Measurements from ENCODE around the gene SPG11.
A peak's percentile ranks its signal among the peaks of the same experiment; 100 is the strongest.

SPG11 gene

DNA sequence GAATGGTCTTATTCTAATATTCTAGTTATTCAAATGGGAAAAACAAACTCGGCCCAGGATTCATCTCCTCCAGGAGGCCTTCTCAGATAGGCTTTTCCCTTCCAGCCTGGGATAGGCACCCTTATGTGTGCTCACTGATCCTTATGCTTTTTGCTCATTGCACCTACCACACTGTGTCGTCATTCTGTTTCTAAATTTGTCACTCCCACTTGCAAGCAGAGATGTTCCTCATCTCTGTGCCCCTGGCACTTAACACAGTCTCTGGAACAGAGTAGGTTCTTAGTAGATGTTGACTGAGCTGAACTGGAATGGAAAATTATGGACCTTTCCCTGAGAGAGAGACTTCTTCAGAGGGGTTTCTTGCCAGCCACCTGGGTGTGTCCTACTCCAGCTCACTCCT lies 18.7 kb upstream of the SPG11 start:
- H3K4me3 ChIP-seq (ENCODE audit: low read length), result no peak overlapping the region
- no peak for DNase-seq (ENCODE audit: low read depth, low spot score)

DNA sequence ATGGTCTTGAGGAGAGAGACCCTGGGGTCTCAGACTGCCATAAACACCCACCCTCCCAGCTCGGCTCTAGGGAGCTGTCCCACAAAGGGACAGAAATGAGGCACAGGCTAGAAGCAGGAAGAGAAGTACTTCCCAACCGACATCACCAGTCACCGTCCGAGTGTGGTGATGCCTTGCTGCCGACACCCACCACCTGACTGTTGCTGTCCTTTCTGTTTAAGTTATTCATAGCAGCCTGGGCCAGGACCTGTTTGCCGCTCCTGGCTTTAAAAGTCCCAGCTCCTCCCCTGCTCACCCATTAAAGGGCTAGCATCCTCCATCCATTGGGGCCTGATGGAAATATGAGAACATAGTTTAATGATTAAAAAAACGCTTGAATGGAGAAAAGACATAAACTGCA lies 13.2 kb upstream of the SPG11 start:
- DNase-seq (ENCODE audit: low read depth, low spot score), result no peak
- no peak overlapping the region for H3K4me3 ChIP-seq (ENCODE audit: low read length)

DNA sequence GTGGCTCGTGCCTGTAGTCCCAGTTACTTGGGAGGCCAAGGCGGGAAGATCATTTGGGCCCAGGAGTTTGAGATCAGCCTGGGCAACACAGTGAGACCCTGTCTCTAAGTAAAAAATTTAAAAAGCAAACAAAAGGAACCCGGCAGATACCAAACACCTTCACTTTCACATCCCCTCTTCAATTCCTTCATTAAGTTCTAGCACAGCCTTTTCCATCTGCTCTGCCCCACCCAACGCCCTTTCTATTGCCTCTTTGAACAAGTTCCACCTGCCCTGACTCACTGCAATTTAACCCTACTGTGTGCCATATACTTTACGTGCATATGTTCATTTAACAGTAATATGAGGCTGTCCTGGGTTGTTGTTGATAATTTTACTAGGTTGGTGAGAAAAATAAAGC lies 12.4 kb upstream of the SPG11 start:
- H3K4me3 ChIP-seq (ENCODE audit: low read length), result no peak overlapping the region

DNA sequence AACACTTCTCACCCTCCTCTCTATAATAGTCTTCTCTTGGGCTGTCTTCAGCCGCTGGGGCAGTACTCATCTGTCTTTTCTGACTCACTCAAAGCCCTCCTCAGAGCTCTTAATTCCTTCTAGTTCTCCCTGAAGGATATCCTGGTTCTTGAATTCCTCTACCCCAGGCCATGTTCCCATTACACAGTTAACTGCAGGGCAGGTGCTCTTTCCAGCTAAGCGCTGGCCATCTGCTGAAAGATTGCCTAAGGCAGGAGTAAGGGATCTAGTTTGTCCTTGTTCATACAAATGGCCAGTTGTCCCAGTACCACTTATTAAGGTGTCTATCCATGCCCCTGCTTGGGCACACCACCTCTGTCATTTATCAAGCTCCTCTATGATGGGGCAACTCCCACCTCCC lies 10.2 kb upstream of the SPG11 start:
- no peak for DNase-seq (ENCODE audit: low read depth, low spot score)
- no peak overlapping the region for H3K4me3 ChIP-seq (ENCODE audit: low read length)

More for the DNA sequence above, 12.4 kb upstream of the SPG11 start:
- no peak for DNase-seq (ENCODE audit: low read depth, low spot score)

DNA sequence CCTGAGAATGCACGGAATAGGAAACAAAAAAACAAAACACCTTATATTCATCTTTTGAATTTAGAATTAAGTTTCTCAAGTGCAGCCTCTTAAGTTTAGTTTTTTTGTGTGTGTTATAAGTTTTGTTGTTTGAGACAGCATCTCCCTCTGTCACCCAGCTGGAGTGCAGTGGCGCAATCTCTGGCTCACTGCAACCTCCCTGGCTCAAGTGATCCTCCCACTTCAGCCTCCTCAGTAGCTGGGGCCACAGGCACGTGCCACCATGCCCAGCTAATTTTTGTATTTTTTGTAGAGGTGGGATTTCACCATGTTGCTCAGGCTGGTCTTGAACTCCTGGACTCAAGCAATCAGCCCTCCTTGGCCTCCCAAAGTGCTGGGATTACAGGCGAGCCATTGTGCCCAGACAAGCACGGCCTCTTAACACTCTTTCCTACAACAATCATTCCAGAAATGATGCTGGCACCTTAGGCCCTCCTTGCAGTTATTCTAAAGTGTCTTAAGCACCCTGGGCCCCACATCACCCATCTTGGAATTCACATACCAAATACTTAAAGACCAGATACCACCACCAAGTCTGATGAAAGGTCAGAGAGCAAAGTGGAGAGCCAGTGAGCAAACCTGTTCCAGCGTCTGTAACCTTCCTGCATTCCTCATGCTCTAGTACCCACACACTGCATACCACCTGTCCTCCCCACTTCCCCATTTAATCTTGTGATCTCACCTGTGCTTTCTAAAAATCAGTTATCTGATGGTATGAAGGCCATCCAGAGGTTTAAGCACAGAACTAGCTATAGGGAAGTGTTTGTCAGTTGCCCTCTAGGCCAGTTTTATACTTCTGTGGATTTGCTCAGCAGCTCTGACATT lies 6.9 kb upstream of the SPG11 start:
- H3K4me3 ChIP-seq (ENCODE audit: low read length), result no peak overlapping the region
- no peak for DNase-seq (ENCODE audit: low read depth, low spot score)

DNA sequence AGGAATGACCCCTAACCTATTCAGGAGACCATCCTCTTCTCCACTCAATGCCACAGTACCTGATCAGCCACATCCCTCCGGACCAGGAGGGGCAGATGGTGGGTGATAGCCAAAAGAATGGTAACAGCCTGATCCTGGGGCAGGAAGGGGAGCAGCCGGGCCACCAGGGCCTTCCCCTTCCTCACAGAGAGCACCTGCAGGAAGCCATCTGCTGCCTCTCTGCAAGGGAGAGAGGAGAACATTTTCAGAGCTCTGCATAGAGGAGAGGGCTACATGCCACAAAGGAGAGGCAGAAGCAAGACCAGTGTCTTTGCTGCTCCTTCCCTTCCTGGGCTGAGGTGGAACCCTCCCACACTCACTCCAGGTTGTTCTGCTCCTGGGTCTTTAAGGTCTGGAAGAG lies 5.5 kb upstream of the SPG11 start:
- DNase-seq (ENCODE audit: low read depth, low spot score), result no peak
- no peak overlapping the region for H3K4me3 ChIP-seq (ENCODE audit: low read length)

DNA sequence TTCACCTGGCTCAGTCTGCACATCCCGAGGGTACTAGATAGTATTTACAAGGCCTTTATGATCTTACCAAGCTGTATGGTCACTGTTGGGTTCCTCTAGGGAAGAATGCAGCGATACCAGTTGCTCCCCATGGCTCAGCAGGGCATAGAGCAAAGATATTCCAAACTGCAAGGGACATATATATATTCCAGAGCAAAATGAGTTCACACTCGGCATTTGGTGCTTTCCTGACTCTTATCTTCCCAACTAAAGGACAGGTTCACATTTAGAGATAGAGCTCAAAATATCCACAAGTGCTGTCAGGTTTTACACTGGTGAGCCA lies 3.5 kb upstream of the SPG11 start:
- H3K4me3 ChIP-seq (ENCODE audit: low read length), result no peak overlapping the region
- DNase-seq (ENCODE audit: low read depth, low spot score), result no peak

DNA sequence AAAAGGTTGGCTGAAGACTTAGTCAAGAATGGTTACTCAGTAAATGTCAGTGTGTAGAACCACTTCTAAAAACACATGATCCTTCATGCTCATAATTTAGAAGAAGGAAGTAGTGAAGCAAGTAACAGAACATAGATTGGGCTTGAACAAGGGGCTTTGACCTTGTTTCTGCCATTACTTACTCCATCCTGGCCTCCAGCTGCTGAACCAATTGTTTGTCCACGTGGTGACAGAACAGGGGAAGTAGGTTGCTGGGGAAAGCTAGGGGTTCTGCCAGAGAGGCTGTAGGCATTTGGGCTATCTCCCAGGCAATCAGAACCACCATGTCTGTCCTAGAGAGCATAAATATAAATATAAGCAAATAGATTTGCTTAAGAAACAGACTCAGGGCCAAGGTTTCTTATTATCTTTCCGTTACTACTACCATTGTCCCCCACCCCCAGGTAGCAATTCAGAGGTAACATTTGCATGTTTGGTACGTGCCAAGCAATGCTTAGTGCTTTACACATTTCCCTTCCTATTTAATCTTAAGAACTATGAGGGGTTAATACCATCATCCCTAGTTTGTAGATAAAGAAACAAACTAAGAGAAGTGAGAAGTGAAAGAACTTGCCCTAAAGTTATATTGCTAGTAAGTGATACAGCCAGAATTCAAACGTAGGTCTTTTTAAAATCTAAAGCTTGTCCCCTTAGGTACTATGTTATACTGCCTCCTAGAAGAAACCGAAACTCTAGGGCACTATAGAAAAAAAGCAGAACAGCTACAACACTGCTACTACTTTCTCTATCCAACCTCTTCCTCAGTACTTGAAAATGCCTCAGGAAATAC lies 3.0 kb upstream of the SPG11 start:
- no peak for DNase-seq (ENCODE audit: low read depth, low spot score)
- H3K4me3 ChIP-seq (ENCODE audit: low read length), result no peak overlapping the region

DNA sequence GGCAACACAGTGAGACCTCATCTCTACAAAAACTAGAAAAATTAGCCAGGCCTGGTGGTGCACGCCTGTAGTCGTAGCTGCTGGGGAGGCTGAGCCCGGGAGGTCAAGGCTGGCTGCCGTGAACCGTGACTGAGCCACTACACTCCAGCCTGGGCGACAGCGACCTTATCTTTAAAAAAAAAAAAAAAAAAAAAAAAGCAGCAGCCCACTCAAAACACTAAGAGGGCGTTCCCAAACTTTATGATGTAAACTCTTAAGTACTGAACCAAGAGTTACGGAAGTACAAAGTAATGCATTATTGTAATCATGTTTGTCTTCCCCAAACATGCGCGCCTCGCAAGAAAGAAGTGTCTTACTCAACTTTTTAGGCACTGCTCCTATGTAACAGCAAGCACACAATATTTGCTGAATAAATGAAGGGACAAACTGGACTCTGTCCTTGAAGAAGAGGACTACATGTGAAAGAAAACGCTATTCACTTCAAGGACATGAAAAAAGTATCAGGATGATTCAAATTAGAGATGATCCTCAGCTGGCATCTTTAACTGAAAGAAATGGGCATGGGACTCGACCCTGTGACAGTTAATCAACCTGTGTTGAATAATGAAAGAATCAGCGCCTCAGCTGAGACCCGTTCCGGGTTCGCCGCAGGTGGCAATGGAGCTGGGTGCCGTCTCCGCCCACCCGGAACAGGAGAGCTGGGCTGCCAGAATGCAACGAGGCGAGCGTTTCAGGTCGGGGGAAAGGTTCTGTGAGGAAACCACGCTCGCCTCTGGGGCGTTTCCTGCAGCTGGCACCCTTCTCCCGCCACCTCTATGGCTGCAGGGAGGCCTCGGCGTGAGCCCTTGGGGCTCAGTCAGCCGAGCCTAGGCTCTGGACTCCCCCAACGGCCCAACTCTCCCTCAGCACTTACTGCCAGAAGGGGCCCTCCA lies 718 bp downstream of the SPG11 start:
- peak overlapping the region; percentile 86 for H3K4me3 ChIP-seq (ENCODE audit: low read length)
- DNase-seq (ENCODE audit: low read depth, low spot score), result peak; percentile 52

DNA sequence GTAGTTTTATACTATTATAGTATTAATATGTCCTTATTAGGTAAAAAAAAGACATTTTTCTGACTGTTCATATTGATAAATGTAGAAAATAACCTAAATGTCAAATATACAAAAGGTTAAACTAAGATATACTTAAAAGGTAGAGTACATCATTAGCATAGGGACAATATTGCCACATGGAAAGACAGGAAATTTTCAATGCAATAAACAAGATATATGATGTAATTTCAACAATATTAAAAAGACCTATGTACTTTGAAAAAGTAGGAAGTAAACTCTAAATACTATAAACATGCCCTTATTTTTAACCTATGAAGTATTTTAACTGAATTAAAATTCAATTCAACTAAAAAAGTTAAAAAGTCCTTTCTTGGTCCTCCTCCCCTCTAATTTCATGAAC lies 1.9 kb downstream of the SPG11 start:
- H3K4me3 ChIP-seq (ENCODE audit: low read length), result no peak overlapping the region
- DNase-seq (ENCODE audit: low read depth, low spot score), result no peak

DNA sequence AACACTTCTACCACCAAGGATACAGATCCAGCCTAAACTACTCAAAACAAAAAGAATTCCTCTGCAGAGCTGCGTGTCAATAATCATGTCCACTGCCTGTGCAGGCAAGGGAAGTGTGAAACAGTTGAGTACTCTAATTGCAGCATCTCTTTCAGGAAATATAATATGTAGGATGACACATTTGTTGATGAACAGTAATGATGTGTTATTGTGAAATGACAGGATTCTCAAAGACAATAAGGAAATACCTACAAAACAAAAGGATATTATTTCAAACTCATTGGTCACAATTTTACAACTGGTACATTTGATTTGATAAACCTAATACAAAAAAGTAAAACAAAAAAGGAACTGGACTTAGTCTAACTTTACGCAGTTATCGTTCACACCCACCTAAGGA lies 4.4 kb downstream of the SPG11 start:
- DNase-seq (ENCODE audit: low read depth, low spot score), result no peak
- no peak overlapping the region for H3K4me3 ChIP-seq (ENCODE audit: low read length)

DNA sequence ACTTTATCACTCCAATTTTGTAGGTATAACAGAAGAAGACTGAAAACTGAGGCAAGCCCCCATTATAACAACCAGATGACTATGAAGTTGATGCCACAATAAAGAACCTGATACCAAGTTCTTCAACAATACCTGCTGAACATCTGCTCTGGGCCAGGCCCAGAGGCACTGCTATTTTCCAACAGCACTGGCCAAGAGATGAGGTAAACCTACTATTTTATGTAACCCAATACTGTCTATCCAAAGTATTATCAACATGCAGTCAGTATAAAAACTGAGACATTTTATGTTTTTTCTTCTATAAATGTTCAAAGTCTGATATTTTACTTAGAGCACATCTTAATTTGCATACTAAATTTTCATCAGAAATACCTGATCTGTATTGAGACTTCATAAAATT lies 6.1 kb downstream of the SPG11 start:
- H3K4me3 ChIP-seq (ENCODE audit: low read length), result no peak overlapping the region
- no peak for DNase-seq (ENCODE audit: low read depth, low spot score)

DNA sequence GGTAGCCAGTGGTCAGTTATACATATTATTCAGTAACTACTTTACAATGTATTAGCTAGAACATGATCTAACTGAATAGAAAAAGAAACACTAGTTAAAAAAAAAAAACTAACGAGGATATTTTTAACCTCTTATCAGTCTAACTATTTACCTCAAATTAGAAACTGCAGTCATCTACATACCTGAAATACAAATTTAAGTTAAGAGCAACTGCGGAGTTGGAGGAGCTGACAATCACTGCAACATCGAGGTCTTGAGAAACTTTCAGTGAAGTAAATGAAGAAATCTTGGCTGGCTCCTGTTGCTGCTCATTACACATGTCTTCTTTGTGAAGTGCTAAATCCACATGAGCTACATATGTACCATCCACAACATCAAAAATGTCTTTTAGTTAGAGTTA lies 6.5 kb downstream of the SPG11 start:
- no peak overlapping the region for H3K4me3 ChIP-seq (ENCODE audit: low read length)
- no peak for DNase-seq (ENCODE audit: low read depth, low spot score)

DNA sequence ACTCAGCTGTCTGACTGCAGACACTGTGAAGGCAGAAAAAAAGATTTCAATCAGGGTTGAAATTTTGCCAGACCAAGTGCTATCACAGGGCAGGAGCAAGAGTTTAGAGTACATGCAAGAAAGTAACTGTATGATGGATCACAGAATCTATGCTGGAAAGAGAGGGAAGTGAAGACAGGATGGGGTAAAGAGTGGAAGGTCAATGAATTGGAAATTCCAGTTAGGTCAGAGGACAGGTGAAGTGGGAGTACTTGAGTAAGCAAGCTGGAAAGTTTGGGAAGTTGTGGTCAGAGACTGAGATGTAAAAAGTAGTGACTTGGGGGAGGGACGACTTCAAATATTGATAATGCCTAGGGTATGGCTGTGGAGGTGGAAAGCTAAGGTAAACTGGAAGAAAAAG lies 7.2 kb downstream of the SPG11 start:
- no peak for DNase-seq (ENCODE audit: low read depth, low spot score)
- H3K4me3 ChIP-seq (ENCODE audit: low read length), result no peak overlapping the region

DNA sequence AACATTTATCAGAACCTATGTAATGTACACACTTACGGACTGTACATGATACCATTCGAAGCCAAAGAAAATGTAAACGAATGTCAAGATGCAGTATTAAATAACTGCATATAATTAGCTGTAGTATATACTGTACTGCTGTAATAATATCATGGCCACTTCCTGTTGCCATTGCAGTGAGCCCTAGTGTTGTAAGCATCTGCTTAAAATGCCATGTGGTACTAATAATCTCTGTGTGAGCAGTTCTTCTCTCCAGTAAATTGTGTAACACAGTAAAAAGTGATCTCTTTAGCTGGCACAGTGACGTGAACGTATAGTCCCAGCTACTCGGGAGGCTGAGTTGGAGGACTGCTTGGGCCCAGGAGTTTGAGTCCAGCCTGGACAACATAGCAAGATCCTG lies 8.6 kb downstream of the SPG11 start:
- DNase-seq (ENCODE audit: low read depth, low spot score), result no peak
- H3K4me3 ChIP-seq (ENCODE audit: low read length), result no peak overlapping the region

DNA sequence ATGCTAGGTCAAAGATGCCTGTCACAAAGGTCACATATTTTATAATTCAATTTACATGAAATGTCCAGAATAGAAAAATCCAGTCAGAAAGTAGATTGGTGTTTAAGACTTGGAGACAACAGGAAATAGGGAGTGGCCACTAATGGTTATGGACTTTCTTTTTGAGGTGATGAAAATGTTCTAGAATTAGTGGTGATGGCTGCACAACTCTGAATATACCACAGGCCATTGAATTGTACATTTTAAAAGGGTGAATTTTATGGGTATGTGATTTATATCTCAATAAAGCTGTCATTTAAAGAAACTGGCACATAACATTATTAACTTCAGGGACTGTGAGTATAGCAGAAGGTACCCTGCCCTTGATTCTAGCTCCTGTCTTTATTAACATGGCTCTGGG lies 15.8 kb downstream of the SPG11 start:
- DNase-seq (ENCODE audit: low read depth, low spot score), result no peak
- no peak overlapping the region for H3K4me3 ChIP-seq (ENCODE audit: low read length)

DNA sequence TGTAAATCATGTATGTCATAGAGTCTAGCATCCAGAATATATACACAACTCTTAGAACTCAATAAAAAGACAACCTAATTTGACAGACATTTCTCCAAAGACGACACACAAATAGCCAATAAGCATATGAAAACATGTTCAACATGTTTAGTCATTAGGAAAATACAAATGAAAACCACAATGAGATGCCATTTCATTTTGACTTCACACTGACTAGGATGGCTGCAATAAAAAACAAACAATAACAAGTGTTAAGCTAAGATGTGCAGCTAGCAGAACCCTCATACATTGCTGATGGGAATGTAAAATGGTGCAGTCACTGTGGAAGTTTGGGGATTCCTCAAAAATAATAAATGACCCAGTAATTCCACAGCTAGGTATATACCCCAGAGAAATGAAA lies 16.4 kb downstream of the SPG11 start:
- no peak for DNase-seq (ENCODE audit: low read depth, low spot score)

DNA sequence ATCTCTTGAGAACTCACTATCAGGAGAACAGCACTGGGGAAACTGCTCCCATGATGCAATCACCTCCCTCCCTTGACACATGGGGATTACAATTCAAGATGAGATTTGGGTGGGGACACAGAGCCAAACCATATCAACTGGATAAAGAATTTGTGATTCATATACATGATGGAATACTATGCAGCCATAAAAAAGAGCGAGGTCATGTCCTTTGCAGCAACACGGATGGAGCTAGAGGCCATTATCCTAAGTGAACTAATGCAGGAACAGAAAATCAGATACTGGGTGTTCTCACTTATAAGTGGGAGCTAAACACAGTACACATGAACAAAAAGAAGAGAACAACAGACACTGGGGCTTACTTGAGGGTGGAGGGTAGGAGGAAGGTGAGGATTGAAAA lies 17.0 kb downstream of the SPG11 start:
- H3K4me3 ChIP-seq (ENCODE audit: low read length), result no peak overlapping the region

More for the DNA sequence above, 16.4 kb downstream of the SPG11 start:
- H3K4me3 ChIP-seq (ENCODE audit: low read length), result no peak overlapping the region

DNA sequence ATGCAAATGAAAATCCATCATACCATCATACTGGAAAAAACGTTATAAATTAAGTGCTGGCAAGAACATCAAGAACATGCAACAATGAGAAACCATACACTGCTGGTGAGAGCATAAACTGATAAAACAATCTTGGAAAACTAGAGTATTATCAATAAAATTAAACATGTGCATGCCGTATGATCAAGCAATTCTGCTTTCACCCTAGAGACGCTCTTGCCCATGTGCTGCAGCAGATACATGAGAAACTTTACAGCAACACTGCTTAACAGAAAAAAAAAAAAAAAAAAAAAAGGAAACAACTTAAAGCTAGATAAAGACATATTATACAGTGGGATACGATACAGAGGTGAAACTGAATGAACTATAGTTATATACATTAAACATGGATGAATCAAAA lies 21.8 kb downstream of the SPG11 start:
- DNase-seq (ENCODE audit: low read depth, low spot score), result no peak
- no peak overlapping the region for H3K4me3 ChIP-seq (ENCODE audit: low read length)

More for the DNA sequence above, 17.0 kb downstream of the SPG11 start:
- DNase-seq (ENCODE audit: low read depth, low spot score), result no peak

DNA sequence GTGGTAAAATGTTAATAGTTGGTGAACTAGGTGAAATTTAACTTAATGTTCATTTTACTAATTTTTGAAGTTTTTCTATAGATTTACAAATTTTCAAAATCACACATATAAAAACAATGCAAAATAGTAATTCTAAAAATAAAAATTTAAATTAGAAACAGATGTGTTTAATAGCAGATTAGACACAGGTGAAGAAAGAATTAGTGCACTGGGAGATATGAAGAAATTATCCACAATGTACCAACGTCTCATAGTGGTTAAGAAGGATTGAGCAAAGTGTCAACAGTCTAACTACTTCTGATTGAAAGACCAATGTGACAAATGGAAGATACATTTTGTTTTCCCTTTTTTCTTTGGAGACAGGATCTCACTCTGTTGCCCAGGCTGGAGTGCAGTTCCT lies 26.5 kb downstream of the SPG11 start:
- DNase-seq (ENCODE audit: low read depth, low spot score), result no peak
- no peak overlapping the region for H3K4me3 ChIP-seq (ENCODE audit: low read length)

Data from Jurkat, Clone E6-1 (cell line).